GM23338 (cell line): ENCODE data around the gene CADPS. TPM values are rescaled to one million over a fixed set of nuclear protein-coding genes. Genes with fewer than 3 reads are reported as not detected.

Experiments
- ATAC-seq: fragments of 200-7000 bp; cut with Tn5 transposase; 3 replicates; pipeline ENCODE4 v1.9.1; 2020
- DNase-seq: peaks from one replicate; pipeline ENCODE4 v3.0.0-alpha.2; 2015; ENCODE audit warnings: low spot score
- H2AFZ ChIP-seq: fragments of 200-600 bp; sonication (generic); 2 replicates; pipeline ENCODE4 v1.8.0; 2016; ENCODE audit warnings: antibody characterized with exemption, mild to moderate bottlenecking, moderate library complexity
- H3F3A ChIP-seq: fragments of 200-600 bp; sonication (generic); replicated peaks from 2 replicates; pipeline ENCODE4 v1.8.0; 2017; ENCODE audit warnings: antibody characterized with exemption, mixed run types, low read depth
- H3K27ac ChIP-seq: fragments of 200-600 bp; sonication (generic); 2 replicates; pipeline ENCODE4 v1.6.1; 2016; ENCODE audit warnings: low read depth
- H3K27me3 ChIP-seq: fragments of 200-600 bp; sonication (generic); 2 replicates; pipeline ENCODE4 v1.8.0; 2016; ENCODE audit warnings: mild to moderate bottlenecking, mixed run types, moderate library complexity; ENCODE audit not compliant: insufficient read depth
- H3K36me3 ChIP-seq: fragments of 200-600 bp; sonication (generic); 2 replicates; pipeline ENCODE4 v1.8.0; 2016; ENCODE audit warnings: mild to moderate bottlenecking; ENCODE audit not compliant: insufficient read depth
- H3K4me1 ChIP-seq: fragments of 200-600 bp; sonication (generic); 2 replicates; pipeline ENCODE4 v1.8.0; 2016; ENCODE audit warnings: mild to moderate bottlenecking, moderate library complexity; ENCODE audit not compliant: insufficient read depth
- H3K4me2 ChIP-seq: fragments of 200-600 bp; sonication (generic); 2 replicates; pipeline ENCODE4 v1.7.1; 2017; ENCODE audit warnings: mixed run types
- H3K4me3 ChIP-seq: fragments of 200-600 bp; sonication (generic); 2 replicates; pipeline ENCODE4 v1.6.1; 2016; ENCODE audit warnings: mixed run types
- H3K79me2 ChIP-seq: fragments of 200-600 bp; sonication (generic); replicated peaks from 2 replicates; pipeline ENCODE4 v1.8.0; 2017; ENCODE audit warnings: mild to moderate bottlenecking; ENCODE audit not compliant: insufficient read depth
- H3K9me2 ChIP-seq: fragments of 200-600 bp; sonication (generic); 2 replicates; pipeline ENCODE4 v1.8.0; 2017; ENCODE audit not compliant: insufficient read depth
- H4K20me1 ChIP-seq: fragments of 200-600 bp; sonication (generic); replicated peaks from 2 replicates; pipeline ENCODE4 v1.8.0; 2017; ENCODE audit warnings: mild to moderate bottlenecking; ENCODE audit not compliant: insufficient read depth
- H3K27ac Mint-ChIP-seq: 2 replicates; pipeline ENCODE4 v1.8.0; 2020; ENCODE audit warnings: inconsistent platforms, mild to moderate bottlenecking, moderate library complexity, mixed read lengths
- H3K27me3 Mint-ChIP-seq: 3 replicates; pipeline ENCODE4 v1.8.0; 2022; ENCODE audit warnings: low read depth, mild to moderate bottlenecking, moderate library complexity, mixed read lengths, inconsistent platforms; ENCODE audit not compliant: insufficient read depth, poor library complexity
- H3K36me3 Mint-ChIP-seq: 3 replicates; pipeline ENCODE4 v1.8.0; 2021; ENCODE audit warnings: low read depth, mild to moderate bottlenecking, inconsistent platforms, moderate library complexity, mixed read lengths
- H3K4me1 Mint-ChIP-seq: 3 replicates; pipeline ENCODE4 v1.8.0; 2020; ENCODE audit warnings: mild to moderate bottlenecking, inconsistent platforms, mixed read lengths
- H3K4me3 Mint-ChIP-seq: 3 replicates; pipeline ENCODE4 v1.8.0; 2021; ENCODE audit warnings: moderate library complexity, mild to moderate bottlenecking, inconsistent platforms, mixed read lengths
- H3K9me3 Mint-ChIP-seq: 3 replicates; pipeline ENCODE4 v1.8.0; 2020; ENCODE audit warnings: moderate library complexity, mild to moderate bottlenecking, inconsistent platforms, mixed read lengths
- CREB1 ChIP-seq: fragments of 250-450 bp; sonication (Bioruptor Pico); IDR thresholded peaks from 2 replicates; pipeline ENCODE4 v1.5.0; 2020; ENCODE audit warnings: low read depth, mild to moderate bottlenecking, moderate library complexity
- POLR2AphosphoS5 ChIP-seq: IDR thresholded peaks from 2 replicates; pipeline ENCODE4 v1.6.1; 2016; ENCODE audit warnings: antibody characterized with exemption, low read depth
- REST ChIP-seq: IDR thresholded peaks from one replicate; pipeline ENCODE4 v1.6.1; 2018; ENCODE audit warnings: antibody characterized with exemption; ENCODE audit not compliant: unreplicated experiment
- STAT1 ChIP-seq: IDR thresholded peaks from one replicate; pipeline ENCODE4 v1.6.1; 2016; ENCODE audit warnings: antibody characterized with exemption; ENCODE audit not compliant: unreplicated experiment
- ZNF114 ChIP-seq: fragments of 250-450 bp; sonication (Bioruptor Pico); IDR thresholded peaks from 2 replicates; pipeline ENCODE4 v1.5.0; 2020; ENCODE audit warnings: mild to moderate bottlenecking, moderate library complexity
- ZNF331 ChIP-seq: fragments of 250-450 bp; sonication (Bioruptor Pico); IDR thresholded peaks from 2 replicates; pipeline ENCODE4 v1.5.0; 2020; ENCODE audit warnings: low read depth, mild to moderate bottlenecking, moderate library complexity
- polyA plus RNA-seq: library from polyadenylated mRNA; unstranded; fragments of >200 nt; fragmentation: Nextera tagmentation; extraction: Ambion mirVana; gene quantifications from 2 replicates; pipeline ENCODE4 v1.2.1, GENCODE V29; 2016
- total RNA-seq: library from RNA; depleted of rRNA; stranded (reverse); fragments of >200 nt; shearing (Covaris generic); gene quantifications from 2 replicates; pipeline ENCODE4 v1.2.3, GENCODE V29; 2014
- TF ChIP-seq, protein P1 (sequence below): IDR thresholded peaks from 2 replicates; pipeline ENCODE4 v1.6.1; 2016; ENCODE audit warnings: antibody characterized with exemption
- TF ChIP-seq, protein P2 (sequence below): fragments of 250-450 bp; sonication (Bioruptor Pico); IDR thresholded peaks from 2 replicates; pipeline ENCODE4 v1.5.0; 2020; ENCODE audit warnings: mild to moderate bottlenecking, moderate library complexity

The CADPS gene
- total and polyA plus RNA-seq, 2 experiments from 2014 or later: 14.7 to 22.0 TPM

DNA sequence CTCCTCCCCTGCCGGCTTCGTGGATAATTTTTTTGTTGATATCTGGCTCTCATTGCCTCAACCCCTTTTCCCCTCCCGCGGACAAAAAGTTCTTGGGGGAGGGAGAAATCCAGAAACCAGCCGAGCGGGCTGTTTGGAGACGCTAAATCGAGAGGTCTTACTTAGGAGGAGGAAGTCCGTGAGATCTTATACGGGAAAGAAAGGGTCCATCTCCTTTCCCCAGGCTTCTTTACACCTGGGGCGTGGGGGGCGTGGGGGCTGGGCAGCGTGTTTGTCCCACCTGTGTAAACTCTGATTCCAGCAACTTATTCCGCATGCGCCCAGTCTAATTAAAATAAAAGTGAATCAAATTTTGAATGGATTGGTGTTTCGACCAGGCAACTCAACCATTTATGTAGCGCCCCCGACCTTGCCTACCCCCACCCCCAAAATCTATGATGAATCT lies 364 bp upstream of the CADPS start:
- H3K27me3 Mint-ChIP-seq: peaks cover 9% of the 10 kb centered on the region
- Histone ChIP-seq H3K36me3 (no peaks in the 10 kb centered on the region), H3F3A (no peaks in the 10 kb centered on the region), H3K79me2 (peaks cover 13% of the 10 kb centered on the region; the same call in 1 of the 2 replicates), H3K27me3 (no peaks in the 10 kb centered on the region), H3K27ac (no peak overlapping the region), H2AFZ (peak overlapping the region; percentile 41; the same call in 1 of the 2 replicates), H3K4me1 (peaks cover 13% of the 10 kb centered on the region), H3K9me2 (no peaks in the 10 kb centered on the region), H3K4me2 (peak overlapping the region; percentile 83), H3K4me3 (peak overlapping the region; percentile 82), H4K20me1 (no peaks in the 10 kb centered on the region)
- no peaks in the 10 kb centered on the region; the same call in 2 of the 3 replicates for H3K9me3 Mint-ChIP-seq
- H3K4me1 Mint-ChIP-seq: peaks cover 13% of the 10 kb centered on the region
- H3K36me3 Mint-ChIP-seq: no peaks in the 10 kb centered on the region
- TF ChIP-seq ZNF331 (CRISPR knock-in tag) (no peak), STAT1 (no peak), ZNF114 (CRISPR knock-in tag) (no peak)
- DNase-seq: no peak
- H3K27ac Mint-ChIP-seq: no peak overlapping the region; the same call in 1 of the 2 replicates
- peak overlapping the region; percentile 91 for H3K4me3 Mint-ChIP-seq
- no peak for ATAC-seq

- Histone ChIP-seq H3K4me2 (peak overlapping the region; percentile 74), H3K79me2 (peaks cover 20% of the 10 kb centered on the region; the same call in 1 of the 2 replicates), H3K9me2 (no peaks in the 10 kb centered on the region), H4K20me1 (no peaks in the 10 kb centered on the region), H3K27me3 (no peaks in the 10 kb centered on the region), H3K27ac (0 out of 2 replicates have a peak overlapping the region, but pooled peaks have one; percentile 22), H3K4me3 (peak overlapping the region; percentile 82), H3K36me3 (no peaks in the 10 kb centered on the region), H3K4me1 (peaks cover 13% of the 10 kb centered on the region), H2AFZ (peak overlapping the region; percentile 82; the same call in 1 of the 2 replicates), H3F3A (no peaks in the 10 kb centered on the region)
- Mint-ChIP-seq H3K27me3 (peaks cover 9% of the 10 kb centered on the region), H3K4me1 (peaks cover 13% of the 10 kb centered on the region), H3K9me3 (no peaks in the 10 kb centered on the region; the same call in 2 of the 3 replicates), H3K4me3 (peak overlapping the region; percentile 91), H3K27ac (peak overlapping the region; percentile 74), H3K36me3 (no peaks in the 10 kb centered on the region)
- peak; percentile 79 for ATAC-seq
- DNase-seq: peak; percentile 92
- TF ChIP-seq REST (peak; percentile 27), ZNF331 (CRISPR knock-in tag) (no peak), CREB1 (CRISPR knock-in tag) (0 out of 2 replicates have a peak, but pooled peaks have one; percentile 5), POLR2AphosphoS5 (peak; percentile 73)
- TF ChIP-seq, protein P1, sequence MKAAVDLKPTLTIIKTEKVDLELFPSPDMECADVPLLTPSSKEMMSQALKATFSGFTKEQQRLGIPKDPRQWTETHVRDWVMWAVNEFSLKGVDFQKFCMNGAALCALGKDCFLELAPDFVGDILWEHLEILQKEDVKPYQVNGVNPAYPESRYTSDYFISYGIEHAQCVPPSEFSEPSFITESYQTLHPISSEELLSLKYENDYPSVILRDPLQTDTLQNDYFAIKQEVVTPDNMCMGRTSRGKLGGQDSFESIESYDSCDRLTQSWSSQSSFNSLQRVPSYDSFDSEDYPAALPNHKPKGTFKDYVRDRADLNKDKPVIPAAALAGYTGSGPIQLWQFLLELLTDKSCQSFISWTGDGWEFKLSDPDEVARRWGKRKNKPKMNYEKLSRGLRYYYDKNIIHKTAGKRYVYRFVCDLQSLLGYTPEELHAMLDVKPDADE: no peak
- TF ChIP-seq, protein P2, sequence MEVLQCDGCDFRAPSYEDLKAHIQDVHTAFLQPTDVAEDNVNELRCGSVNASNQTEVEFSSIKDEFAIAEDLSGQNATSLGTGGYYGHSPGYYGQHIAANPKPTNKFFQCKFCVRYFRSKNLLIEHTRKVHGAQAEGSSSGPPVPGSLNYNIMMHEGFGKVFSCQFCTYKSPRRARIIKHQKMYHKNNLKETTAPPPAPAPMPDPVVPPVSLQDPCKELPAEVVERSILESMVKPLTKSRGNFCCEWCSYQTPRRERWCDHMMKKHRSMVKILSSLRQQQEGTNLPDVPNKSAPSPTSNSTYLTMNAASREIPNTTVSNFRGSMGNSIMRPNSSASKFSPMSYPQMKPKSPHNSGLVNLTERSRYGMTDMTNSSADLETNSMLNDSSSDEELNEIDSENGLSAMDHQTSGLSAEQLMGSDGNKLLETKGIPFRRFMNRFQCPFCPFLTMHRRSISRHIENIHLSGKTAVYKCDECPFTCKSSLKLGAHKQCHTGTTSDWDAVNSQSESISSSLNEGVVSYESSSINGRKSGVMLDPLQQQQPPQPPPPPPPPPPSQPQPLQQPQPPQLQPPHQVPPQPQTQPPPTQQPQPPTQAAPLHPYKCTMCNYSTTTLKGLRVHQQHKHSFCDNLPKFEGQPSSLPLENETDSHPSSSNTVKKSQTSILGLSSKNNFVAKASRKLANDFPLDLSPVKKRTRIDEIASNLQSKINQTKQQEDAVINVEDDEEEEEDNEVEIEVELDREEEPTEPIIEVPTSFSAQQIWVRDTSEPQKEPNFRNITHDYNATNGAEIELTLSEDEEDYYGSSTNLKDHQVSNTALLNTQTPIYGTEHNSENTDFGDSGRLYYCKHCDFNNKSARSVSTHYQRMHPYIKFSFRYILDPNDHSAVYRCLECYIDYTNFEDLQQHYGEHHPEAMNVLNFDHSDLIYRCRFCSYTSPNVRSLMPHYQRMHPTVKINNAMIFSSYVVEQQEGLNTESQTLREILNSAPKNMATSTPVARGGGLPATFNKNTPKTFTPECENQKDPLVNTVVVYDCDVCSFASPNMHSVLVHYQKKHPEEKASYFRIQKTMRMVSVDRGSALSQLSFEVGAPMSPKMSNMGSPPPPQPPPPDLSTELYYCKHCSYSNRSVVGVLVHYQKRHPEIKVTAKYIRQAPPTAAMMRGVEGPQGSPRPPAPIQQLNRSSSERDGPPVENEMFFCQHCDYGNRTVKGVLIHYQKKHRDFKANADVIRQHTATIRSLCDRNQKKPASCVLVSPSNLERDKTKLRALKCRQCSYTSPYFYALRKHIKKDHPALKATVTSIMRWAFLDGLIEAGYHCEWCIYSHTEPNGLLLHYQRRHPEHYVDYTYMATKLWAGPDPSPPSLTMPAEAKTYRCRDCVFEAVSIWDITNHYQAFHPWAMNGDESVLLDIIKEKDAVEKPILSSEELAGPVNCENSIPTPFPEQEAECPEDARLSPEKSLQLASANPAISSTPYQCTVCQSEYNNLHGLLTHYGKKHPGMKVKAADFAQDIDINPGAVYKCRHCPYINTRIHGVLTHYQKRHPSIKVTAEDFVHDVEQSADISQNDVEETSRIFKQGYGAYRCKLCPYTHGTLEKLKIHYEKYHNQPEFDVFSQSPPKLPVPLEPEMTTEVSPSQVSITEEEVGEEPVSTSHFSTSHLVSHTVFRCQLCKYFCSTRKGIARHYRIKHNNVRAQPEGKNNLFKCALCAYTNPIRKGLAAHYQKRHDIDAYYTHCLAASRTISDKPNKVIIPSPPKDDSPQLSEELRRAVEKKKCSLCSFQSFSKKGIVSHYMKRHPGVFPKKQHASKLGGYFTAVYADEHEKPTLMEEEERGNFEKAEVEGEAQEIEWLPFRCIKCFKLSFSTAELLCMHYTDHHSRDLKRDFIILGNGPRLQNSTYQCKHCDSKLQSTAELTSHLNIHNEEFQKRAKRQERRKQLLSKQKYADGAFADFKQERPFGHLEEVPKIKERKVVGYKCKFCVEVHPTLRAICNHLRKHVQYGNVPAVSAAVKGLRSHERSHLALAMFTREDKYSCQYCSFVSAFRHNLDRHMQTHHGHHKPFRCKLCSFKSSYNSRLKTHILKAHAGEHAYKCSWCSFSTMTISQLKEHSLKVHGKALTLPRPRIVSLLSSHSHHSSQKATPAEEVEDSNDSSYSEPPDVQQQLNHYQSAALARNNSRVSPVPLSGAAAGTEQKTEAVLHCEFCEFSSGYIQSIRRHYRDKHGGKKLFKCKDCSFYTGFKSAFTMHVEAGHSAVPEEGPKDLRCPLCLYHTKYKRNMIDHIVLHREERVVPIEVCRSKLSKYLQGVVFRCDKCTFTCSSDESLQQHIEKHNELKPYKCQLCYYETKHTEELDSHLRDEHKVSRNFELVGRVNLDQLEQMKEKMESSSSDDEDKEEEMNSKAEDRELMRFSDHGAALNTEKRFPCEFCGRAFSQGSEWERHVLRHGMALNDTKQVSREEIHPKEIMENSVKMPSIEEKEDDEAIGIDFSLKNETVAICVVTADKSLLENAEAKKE (CRISPR knock-in tag): no peak
These were observed 1.2 kb downstream of the CADPS start for GRCh38 chr3:62873761-62874710.
